Left cardiac atrium (tissue), 4 donors: ENCODE data around the gene DRD4. TPM values are rescaled to one million over a fixed set of nuclear protein-coding genes. Genes with fewer than 3 reads are reported as not detected.

Source experiments
- ATAC-seq, 2 donors: fragments of 200-7000 bp; cut with Tn5 transposase; one replicate each; pipeline ENCODE4 v1.9.1; 2020; ENCODE audit warnings: mild to moderate bottlenecking in 2 of 2, moderate library complexity in 2 of 2
- DNase-seq: peaks from one replicate; pipeline ENCODE4 v3.0.0-alpha.2; 2020
- intact Hi-C, 2 donors: fragments of 100-400 bp; cut with DNase I; formaldehyde crosslinking; loops; one replicate each; pipeline versions ENCODE4 v1.14.1 to v1.15.1; 2022 to 2023
- total RNA-seq, 2 donors: library from RNA; stranded (reverse); fragmentation: NEBNext Ultra II Directional; extraction: Animal tissue kit (Norgen Biotek cat#: 25700); gene quantifications; one replicate each; pipeline ENCODE4 v1.2.1, GENCODE V29; 2021
- donor health status: DM: no; HTN: yes; CAD: no.
- donor health status: DM: no; HTN: yes; CAD: no; lungs with severe emphysema.
- donor health status: DM: yes; HTN: yes; CAD: no.
- donor health status: Dilated cardiomyopathy.

The DRD4 gene
- total RNA-seq, 2 donors from 2014 or later: 0.15 to 0.29 TPM

- ATAC-seq (no peak), DNase-seq (peak; percentile 50)
- intact Hi-C loops: no loop called here
Measured at GRCh38 chr11:608791-609251, 28.2 kb upstream of the DRD4 start.

GRCh38 chr11:609341-609811 is 27.7 kb upstream of the DRD4 start:
- intact Hi-C loops: no loop called here
- DNase-seq (no peak), ATAC-seq (no peak)

GRCh38 chr11:610146-610801 is 26.8 kb upstream of the DRD4 start:
- no peak for DNase-seq
- intact Hi-C loops: loop anchor here (5.0 to 10.0 kb wide), 2 partner anchors 33 to 55 kb away; partner anchors contain the start of gene PHRF1 (in 1 of the 2)
- no peak for ATAC-seq

- intact Hi-C loops: loop anchor here (5.0 to 10.0 kb wide), 2 partner anchors 34 to 56 kb away; partner anchors contain the start of gene PHRF1 (in 1 of the 2)
- no peak for ATAC-seq
- peak; percentile 33 for DNase-seq
Measured at GRCh38 chr11:611001-611996, 25.8 kb upstream of the DRD4 start.

GRCh38 chr11:612201-612960 is 24.7 kb upstream of the DRD4 start:
- intact Hi-C loops: loop anchor here (5.0 to 10.0 kb wide), 2 partner anchors 35 to 58 kb away; partner anchors contain the start of gene PHRF1 (in 1 of the 2)

GRCh38 chr11:612961-613300 is 24.1 kb upstream of the DRD4 start:
- DNase-seq (no peak), ATAC-seq (no peak)
- intact Hi-C loops: loop anchor here (5.0 to 10.0 kb wide), 2 partner anchors 36 to 58 kb away; partner anchors contain the start of gene PHRF1 (in 1 of the 2)

More at GRCh38 chr11:612201-612960, 24.7 kb upstream of the DRD4 start:
- DNase-seq (peak; percentile 33), ATAC-seq (no peak)

GRCh38 chr11:613369-613968 is 23.6 kb upstream of the DRD4 start:
- intact Hi-C loops: loop anchor here (5.0 to 10.0 kb wide), 2 partner anchors 36 to 59 kb away; partner anchors contain the start of gene PHRF1 (in 1 of the 2)
- DNase-seq (peak; percentile 69), ATAC-seq (peak; percentile 2 to 15)

GRCh38 chr11:614021-614622 is 22.9 kb upstream of the DRD4 start:
- DNase-seq (peak; percentile 28), ATAC-seq (no peak)
- intact Hi-C loops: loop anchor here (5.0 to 10.0 kb wide), 2 partner anchors 37 to 59 kb away; partner anchors contain the start of gene PHRF1 (in 1 of the 2)

- peak; percentile 46 for DNase-seq
- intact Hi-C loops: loop anchor here (5.0 to 10.0 kb wide), 2 partner anchors 38 to 60 kb away; partner anchors contain the start of gene PHRF1 (in 1 of the 2)
Measured at GRCh38 chr11:614623-615503, 22.2 kb upstream of the DRD4 start.

DNA sequence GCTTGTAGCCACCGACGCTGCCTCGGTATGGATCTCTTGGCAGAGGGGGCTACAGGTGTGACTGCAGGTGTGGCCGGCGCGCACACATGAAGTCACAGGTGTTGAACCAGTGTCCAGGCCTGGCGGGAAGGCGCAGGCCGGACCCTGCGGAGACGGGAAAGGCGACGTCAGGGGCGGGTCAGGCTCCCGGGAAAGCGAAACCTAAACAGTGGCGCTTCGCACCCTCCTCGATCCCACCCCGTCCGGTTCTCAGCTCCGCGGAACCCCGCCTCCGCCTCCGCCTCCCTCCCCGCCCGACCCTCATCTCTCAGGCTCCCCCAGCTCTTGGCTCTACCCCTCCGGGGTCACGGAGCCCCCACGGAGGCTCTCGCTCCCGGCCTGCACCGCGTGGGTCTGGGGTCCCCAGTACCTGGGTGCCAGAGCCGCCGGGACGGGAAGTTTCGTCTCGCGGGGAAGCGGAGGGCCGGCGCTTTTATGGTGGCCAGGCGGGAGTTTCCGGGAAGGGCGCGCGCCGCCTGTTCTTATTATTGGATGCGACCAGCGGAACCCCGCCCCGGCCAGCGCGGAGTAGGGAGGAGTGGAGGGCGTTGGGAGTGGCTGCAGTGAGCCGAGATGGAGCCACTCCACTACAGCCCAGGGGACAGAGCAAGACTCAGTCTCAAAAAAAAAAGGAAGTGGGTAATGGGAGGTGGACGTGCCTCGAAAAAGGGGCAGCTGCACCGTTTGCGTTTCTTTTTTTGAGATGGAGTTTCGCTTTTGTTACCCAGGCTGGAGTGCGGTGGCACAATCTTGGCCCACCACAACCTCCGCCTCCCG is 21.4 kb upstream of the DRD4 start, which contains the start of gene IRF7:
Gene IRF7, minus strand, starts transcription at position 447 of the 816 bp plus-strand sequence. CDS start 586 bp downstream, outside the sequence.
- DNase-seq: peak; percentile 98
- intact Hi-C loops: loop anchor here in 1 of 2 donors (10.0 kb wide), 1 partner anchor 61 kb away; no protein-coding TSS in a partner anchor
- ATAC-seq: peak; percentile 88 to 91

More at GRCh38 chr11:614623-615503, 22.2 kb upstream of the DRD4 start:
- peak; percentile 2 to 3 for ATAC-seq

GRCh38 chr11:616320-617198 is 20.5 kb upstream of the DRD4 start:
- intact Hi-C loops: loop anchor here in 1 of 2 donors (10.0 kb wide), 1 partner anchor 62 kb away; no protein-coding TSS in a partner anchor
- ATAC-seq (no peak), DNase-seq (peak; percentile 54)

DNA sequence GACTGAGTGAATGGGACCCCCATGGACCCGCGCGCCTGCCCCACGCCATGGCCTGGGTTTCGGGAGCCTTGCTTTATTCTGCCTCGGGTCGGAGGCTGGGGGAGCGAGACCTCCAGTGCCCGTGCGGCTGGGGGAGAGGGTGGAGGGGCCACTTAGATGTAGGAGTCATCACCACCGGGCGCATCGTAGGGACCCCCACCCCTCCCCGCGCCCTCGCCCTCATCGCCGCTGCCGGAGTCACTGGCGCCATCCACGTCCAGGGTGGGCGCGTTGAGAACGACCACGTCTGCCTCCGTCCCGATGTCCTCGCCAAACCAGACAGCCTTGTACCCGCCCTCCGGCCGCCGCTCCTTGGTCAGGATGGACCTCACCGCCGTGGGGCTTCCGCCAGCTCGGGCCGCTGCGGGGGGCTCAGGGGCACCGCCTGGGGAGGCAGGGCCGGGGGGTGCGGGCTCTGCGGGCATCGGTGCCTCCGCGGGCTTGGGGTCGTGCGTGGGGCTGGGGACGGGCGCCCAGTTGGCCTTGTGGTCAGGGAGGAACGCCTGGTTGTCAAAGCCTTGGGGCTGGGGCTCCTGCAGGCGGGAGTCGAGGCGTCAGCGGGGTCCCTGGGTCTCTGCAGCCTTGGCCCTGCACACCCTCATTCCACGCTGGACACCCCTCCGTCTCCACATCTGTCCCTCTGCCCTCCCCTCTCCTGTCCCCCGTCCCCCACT is 19.7 kb upstream of the DRD4 start:
- no peak for ATAC-seq
- intact Hi-C loops: loop anchor here in 1 of 2 donors (10.0 kb wide), 1 partner anchor 63 kb away; no protein-coding TSS in a partner anchor
- peak; percentile 36 for DNase-seq

GRCh38 chr11:617912-618682 is 19.0 kb upstream of the DRD4 start:
- DNase-seq: no peak
- intact Hi-C loops: loop anchor here in 1 of 2 donors (10.0 kb wide), 1 partner anchor 63 kb away; no protein-coding TSS in a partner anchor
- ATAC-seq: no peak
